ENCODE data around the gene INSYN2A. TPM values are rescaled to one million over a fixed set of nuclear protein-coding genes. Genes with fewer than 3 reads are reported as not detected.

The INSYN2A gene
- total RNA-seq, 1 donor from 2014 or later, result 0.85 TPM

DNA sequence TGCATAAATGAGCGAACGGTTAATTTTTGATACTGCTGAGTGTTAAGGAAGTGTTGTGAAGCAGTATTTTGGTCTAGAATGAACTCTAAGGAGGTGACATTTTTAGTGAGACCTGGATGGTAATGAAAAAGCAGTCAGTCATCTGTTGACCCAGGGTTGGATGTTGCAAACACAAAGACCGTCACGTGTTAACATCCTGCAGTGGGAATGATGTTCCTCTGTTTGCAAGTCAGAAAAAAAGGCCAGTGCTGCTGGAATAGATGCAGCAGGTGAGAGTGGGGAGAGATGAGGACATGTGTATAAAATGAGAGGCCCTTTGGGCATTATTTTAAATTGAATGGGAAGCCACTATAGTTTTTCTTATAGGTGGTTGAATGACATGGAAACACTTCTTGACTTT, 39.3 kb downstream of the INSYN2A start:
- TF ChIP-seq, protein P1, sequence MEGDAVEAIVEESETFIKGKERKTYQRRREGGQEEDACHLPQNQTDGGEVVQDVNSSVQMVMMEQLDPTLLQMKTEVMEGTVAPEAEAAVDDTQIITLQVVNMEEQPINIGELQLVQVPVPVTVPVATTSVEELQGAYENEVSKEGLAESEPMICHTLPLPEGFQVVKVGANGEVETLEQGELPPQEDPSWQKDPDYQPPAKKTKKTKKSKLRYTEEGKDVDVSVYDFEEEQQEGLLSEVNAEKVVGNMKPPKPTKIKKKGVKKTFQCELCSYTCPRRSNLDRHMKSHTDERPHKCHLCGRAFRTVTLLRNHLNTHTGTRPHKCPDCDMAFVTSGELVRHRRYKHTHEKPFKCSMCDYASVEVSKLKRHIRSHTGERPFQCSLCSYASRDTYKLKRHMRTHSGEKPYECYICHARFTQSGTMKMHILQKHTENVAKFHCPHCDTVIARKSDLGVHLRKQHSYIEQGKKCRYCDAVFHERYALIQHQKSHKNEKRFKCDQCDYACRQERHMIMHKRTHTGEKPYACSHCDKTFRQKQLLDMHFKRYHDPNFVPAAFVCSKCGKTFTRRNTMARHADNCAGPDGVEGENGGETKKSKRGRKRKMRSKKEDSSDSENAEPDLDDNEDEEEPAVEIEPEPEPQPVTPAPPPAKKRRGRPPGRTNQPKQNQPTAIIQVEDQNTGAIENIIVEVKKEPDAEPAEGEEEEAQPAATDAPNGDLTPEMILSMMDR (conservative IDR thresholded peaks at IDR 0.05), result no peak
- DNase-seq (ENCODE audit: extremely low spot score, unreplicated experiment), result no peak
- Mint-ChIP-seq H3K27ac (no peak overlapping the region), H3K36me3 (no peaks in the 10 kb centered on the region), H3K4me1 (ENCODE audit: unreplicated experiment) (peaks cover 4% of the 10 kb centered on the region), H3K27me3 (no peaks in the 10 kb centered on the region), H3K9me3 (no peaks in the 10 kb centered on the region), H3K4me3 (no peak overlapping the region)

DNA sequence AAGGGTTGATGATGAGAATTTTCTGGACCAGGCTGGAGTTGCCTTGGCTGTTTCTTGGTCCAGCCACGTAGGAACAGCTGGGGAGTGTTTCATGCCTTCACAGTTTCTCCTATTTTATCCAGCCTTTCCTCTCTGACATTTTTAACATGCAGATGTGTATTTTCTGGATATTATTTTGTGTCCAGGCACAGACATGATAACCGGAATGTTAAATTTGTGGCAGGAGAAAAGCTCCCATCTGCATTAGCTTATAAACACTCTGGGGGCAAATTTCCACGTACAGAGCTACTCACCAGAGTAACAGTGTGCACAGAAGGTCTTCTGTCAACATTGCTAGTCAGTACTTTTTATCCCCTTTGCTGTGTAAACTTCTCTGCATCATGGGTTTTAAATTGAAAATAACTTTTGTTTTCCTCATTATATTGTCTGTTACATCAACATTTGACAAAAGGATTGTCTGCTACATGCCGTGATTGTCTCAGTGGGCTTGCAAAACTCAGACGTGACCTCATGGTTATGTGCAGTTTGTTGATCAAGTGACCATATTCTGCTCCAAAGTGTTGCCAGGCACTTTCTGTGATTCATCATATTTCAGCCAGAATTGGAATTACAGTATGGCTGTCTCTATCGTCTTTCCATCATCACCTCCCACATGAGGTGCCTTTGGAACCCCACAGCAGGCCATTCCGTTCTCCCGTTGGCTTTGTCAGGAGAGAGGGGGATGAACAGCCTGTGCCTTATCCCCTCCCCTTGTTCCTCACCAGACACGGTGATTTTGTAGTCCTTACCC, 41.4 kb downstream of the INSYN2A start:
- Mint-ChIP-seq H3K36me3 (no peaks in the 10 kb centered on the region), H3K27me3 (no peaks in the 10 kb centered on the region), H3K4me1 (ENCODE audit: unreplicated experiment) (peaks cover 6% of the 10 kb centered on the region), H3K9me3 (no peaks in the 10 kb centered on the region), H3K4me3 (no peak overlapping the region), H3K27ac (no peak overlapping the region)
- TF ChIP-seq, protein P1 (conservative IDR thresholded peaks at IDR 0.05), result no peak
- no peak for DNase-seq (ENCODE audit: extremely low spot score, unreplicated experiment)

DNA sequence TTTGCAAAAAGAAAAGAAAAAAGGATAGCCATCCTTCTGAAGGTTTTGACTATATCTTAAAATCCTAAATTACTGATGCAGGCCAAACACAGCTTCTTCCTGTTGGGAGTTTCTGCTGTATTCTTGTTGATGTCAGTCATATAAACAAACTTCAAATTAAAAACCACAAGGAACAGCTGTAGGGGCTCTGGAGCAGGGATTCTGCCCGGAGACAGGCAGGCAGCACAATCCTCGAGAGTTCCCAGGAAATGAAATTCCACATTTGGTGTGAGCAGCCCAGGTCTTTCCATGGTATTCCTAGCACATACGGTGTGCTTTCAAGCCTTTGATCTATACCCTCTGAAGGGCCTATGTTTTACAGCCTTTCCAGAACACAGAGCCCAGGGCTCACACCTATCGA, 43.2 kb downstream of the INSYN2A start:
- DNase-seq (ENCODE audit: extremely low spot score, unreplicated experiment), result no peak
- Mint-ChIP-seq H3K36me3 (no peaks in the 10 kb centered on the region), H3K9me3 (no peaks in the 10 kb centered on the region), H3K27ac (no peak overlapping the region), H3K27me3 (no peaks in the 10 kb centered on the region), H3K4me3 (no peak overlapping the region), H3K4me1 (ENCODE audit: unreplicated experiment) (peaks cover 24% of the 10 kb centered on the region)
- TF ChIP-seq, protein P1 (conservative IDR thresholded peaks at IDR 0.05), result no peak

DNA sequence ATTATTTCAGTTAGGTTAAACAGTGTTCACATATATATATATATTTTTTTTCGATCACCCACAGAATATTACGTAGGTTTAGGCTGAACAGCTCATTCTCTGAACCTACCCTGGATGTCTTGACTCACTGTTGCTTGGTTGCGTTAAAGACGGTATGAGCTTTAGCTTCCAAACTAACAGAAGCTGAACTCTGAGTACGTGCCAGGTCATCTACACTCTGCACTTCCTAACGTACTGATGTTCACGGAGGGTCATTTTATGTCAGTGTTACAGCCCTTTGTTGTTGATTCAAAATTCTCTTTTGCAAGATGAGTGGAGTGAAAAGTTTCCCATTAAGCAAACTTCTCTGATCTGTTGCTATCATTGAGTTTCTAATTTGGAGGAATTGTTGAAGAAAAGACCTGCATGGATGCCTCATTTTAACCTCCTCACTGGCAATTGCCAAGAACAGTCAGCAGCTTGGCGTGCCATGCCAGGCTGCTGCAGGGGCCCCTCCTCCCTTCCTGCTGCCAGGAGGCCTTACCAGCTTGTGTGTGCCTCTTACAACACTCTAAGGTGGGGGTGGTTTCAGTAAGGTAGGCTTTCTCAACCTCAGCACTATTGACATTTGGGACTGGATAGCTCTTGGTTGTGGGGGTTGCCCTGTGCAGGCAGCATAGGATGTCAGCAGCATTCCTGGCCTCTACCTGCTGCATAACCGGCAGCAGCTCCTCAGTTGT, 44.3 kb downstream of the INSYN2A start:
- no peaks in the 10 kb centered on the region for H3K27me3 Mint-ChIP-seq
- H3K36me3 Mint-ChIP-seq, result no peaks in the 10 kb centered on the region
- H3K4me3 Mint-ChIP-seq, result no peak overlapping the region
- no peaks in the 10 kb centered on the region for H3K9me3 Mint-ChIP-seq
- DNase-seq (ENCODE audit: extremely low spot score, unreplicated experiment), result no peak
- peaks cover 27% of the 10 kb centered on the region for H3K4me1 Mint-ChIP-seq (ENCODE audit: unreplicated experiment)
- TF ChIP-seq, protein P1 (conservative IDR thresholded peaks at IDR 0.05), result no peak
- H3K27ac Mint-ChIP-seq, result no peak overlapping the region

DNA sequence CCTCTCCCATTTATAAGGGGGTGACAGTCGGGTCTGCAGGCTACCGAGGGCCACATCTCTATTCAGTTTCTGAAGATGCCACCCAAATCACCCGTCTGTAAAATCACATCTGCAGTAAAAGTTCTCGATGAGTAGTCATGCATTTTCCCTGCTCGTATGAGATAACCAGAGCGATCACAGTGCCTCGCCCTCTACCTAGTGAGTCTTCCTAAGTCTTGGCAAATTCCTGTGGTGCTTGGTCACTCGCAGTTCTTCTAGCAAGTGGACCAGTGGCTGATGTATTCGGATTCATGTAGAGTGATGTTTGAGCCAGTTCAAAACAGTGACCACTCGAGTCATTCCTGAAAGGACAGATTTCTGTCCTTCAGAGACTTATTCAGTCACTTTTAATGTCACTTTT, 44.9 kb downstream of the INSYN2A start:
- no peak for DNase-seq (ENCODE audit: extremely low spot score, unreplicated experiment)
- Mint-ChIP-seq H3K9me3 (no peaks in the 10 kb centered on the region), H3K27me3 (no peaks in the 10 kb centered on the region), H3K4me3 (no peak overlapping the region), H3K4me1 (ENCODE audit: unreplicated experiment) (peaks cover 27% of the 10 kb centered on the region), H3K27ac (no peak overlapping the region), H3K36me3 (no peaks in the 10 kb centered on the region)
- TF ChIP-seq, protein P1 (conservative IDR thresholded peaks at IDR 0.05), result no peak
